Fibroblast of the aortic adventitia (primary cell): ENCODE data around the gene POLA1. TPM values are rescaled to one million over a fixed set of nuclear protein-coding genes. Genes with fewer than 3 reads are reported as not detected.

ENCODE experiments used
- DNase-seq: peaks from one replicate; pipeline ENCODE4 v3.0.0-alpha.2; 2010; ENCODE audit warnings: low read depth
- H3K4me3 ChIP-seq: 2 replicates; pipeline ENCODE4 v1.5.1; 2011; ENCODE audit warnings: low read depth, mild to moderate bottlenecking, control low read depth, low read length, moderate library complexity
- total RNA-seq: library from RNA; depleted of rRNA; stranded (reverse); fragments of >200 nt; gene quantifications from 2 replicates; pipeline ENCODE4 v1.2.3, GENCODE V29; 2012; ENCODE audit warnings: low replicate concordance
- TF ChIP-seq, protein P1 (sequence below): IDR thresholded peaks from 2 replicates; pipeline ENCODE4 v1.5.1; 2011; ENCODE audit warnings: mild to moderate bottlenecking, low read length, control low read depth, inconsistent platforms; ENCODE audit not compliant: insufficient read depth

Gene POLA1, protein sequence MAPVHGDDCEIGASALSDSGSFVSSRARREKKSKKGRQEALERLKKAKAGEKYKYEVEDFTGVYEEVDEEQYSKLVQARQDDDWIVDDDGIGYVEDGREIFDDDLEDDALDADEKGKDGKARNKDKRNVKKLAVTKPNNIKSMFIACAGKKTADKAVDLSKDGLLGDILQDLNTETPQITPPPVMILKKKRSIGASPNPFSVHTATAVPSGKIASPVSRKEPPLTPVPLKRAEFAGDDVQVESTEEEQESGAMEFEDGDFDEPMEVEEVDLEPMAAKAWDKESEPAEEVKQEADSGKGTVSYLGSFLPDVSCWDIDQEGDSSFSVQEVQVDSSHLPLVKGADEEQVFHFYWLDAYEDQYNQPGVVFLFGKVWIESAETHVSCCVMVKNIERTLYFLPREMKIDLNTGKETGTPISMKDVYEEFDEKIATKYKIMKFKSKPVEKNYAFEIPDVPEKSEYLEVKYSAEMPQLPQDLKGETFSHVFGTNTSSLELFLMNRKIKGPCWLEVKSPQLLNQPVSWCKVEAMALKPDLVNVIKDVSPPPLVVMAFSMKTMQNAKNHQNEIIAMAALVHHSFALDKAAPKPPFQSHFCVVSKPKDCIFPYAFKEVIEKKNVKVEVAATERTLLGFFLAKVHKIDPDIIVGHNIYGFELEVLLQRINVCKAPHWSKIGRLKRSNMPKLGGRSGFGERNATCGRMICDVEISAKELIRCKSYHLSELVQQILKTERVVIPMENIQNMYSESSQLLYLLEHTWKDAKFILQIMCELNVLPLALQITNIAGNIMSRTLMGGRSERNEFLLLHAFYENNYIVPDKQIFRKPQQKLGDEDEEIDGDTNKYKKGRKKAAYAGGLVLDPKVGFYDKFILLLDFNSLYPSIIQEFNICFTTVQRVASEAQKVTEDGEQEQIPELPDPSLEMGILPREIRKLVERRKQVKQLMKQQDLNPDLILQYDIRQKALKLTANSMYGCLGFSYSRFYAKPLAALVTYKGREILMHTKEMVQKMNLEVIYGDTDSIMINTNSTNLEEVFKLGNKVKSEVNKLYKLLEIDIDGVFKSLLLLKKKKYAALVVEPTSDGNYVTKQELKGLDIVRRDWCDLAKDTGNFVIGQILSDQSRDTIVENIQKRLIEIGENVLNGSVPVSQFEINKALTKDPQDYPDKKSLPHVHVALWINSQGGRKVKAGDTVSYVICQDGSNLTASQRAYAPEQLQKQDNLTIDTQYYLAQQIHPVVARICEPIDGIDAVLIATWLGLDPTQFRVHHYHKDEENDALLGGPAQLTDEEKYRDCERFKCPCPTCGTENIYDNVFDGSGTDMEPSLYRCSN (N-terminal part only)
- 9.2 and 24.9 TPM in 2 replicates for total RNA-seq

DNA sequence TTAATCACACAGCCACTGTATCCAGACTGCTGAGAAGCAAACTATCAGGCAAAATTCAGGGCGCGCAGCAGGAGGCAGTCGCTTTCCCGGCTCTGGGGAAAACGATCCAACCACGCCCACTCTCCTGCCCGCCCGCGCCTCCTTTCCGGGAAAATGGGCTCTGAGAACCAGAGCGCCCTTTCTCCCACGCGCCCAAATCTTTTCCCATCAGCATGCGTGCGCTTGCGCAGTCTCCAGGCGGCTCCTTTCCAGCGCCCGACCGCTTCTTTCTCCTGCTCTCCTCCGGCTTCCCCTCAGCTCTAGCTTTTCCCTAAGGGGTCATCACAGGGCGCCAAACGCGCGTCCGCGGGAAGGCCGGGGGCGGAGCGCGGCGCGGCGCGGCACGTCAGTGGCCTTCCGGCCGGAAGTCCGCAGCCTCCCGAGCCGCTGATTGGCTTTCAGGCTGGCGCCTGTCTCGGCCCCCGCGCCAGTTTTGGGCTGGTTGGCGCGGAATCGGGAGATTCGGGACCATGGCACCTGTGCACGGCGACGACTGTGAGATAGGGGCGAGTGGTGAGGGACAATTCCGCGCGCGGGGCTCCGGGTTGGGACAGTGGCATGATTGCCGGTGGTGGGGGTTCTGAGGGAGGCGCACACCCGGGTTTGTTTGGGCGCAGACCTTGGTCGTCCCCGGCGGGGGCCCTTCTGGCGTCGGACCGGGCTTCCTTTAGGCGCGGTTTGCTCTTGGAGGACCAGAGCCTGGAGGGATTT lies at the start of gene POLA1:
Gene POLA1 (plus strand): TSS at position 466 of the 750 bp plus-strand sequence. CDS start 44 bp downstream, at position 510.
- DNase-seq, result peak; percentile 96
- TF ChIP-seq, protein P1, sequence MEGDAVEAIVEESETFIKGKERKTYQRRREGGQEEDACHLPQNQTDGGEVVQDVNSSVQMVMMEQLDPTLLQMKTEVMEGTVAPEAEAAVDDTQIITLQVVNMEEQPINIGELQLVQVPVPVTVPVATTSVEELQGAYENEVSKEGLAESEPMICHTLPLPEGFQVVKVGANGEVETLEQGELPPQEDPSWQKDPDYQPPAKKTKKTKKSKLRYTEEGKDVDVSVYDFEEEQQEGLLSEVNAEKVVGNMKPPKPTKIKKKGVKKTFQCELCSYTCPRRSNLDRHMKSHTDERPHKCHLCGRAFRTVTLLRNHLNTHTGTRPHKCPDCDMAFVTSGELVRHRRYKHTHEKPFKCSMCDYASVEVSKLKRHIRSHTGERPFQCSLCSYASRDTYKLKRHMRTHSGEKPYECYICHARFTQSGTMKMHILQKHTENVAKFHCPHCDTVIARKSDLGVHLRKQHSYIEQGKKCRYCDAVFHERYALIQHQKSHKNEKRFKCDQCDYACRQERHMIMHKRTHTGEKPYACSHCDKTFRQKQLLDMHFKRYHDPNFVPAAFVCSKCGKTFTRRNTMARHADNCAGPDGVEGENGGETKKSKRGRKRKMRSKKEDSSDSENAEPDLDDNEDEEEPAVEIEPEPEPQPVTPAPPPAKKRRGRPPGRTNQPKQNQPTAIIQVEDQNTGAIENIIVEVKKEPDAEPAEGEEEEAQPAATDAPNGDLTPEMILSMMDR, result peak; percentile 43
- peak within 1 kb of the TSS; percentile 74 for H3K4me3 ChIP-seq

DNA sequence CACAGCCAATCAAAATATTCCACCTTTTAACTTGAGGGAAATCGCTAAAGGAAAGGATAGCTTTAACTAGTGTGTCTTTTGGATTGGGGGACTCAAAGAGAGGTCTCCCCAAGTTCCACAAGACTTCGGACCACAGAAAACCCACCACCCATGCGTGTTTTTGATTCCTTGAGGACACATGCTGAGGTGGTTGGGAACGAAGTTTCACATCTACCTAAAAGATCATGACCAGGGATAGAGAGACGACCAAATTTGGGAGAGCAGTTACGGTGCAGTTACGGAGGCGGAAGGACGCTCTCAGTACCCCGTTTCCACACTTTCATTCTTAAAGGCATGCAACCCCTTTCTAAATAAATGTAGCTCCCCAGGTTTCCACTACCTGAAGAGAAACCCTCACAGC lies 47.7 kb upstream of the POLA1 start:
- TF ChIP-seq, protein P1, result no peak
- no peak overlapping the region for H3K4me3 ChIP-seq
- no peak for DNase-seq

DNA sequence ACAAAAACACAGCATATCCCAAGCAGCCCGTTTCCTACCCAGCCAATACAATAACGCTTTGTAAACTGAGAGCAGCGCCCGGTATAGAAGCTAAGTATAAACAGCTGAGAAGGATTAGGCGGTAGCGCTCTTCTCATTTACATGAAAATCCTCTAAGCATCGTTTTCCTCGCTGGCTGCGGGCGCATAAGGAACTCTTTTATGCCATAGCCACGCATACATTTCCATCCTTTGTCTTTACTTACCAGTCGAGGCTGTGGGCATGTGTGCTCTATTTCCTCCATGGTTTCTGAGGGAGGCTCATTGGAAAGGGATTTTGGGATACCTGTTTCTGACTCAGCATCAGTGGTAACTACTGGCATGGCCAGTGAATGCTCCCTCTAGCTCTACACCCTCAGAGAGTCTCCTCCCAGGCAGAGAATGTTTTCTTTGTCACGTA lies 47.0 kb upstream of the POLA1 start:
- DNase-seq, result peak; percentile 5
- TF ChIP-seq, protein P1, result no peak
- no peak overlapping the region for H3K4me3 ChIP-seq

DNA sequence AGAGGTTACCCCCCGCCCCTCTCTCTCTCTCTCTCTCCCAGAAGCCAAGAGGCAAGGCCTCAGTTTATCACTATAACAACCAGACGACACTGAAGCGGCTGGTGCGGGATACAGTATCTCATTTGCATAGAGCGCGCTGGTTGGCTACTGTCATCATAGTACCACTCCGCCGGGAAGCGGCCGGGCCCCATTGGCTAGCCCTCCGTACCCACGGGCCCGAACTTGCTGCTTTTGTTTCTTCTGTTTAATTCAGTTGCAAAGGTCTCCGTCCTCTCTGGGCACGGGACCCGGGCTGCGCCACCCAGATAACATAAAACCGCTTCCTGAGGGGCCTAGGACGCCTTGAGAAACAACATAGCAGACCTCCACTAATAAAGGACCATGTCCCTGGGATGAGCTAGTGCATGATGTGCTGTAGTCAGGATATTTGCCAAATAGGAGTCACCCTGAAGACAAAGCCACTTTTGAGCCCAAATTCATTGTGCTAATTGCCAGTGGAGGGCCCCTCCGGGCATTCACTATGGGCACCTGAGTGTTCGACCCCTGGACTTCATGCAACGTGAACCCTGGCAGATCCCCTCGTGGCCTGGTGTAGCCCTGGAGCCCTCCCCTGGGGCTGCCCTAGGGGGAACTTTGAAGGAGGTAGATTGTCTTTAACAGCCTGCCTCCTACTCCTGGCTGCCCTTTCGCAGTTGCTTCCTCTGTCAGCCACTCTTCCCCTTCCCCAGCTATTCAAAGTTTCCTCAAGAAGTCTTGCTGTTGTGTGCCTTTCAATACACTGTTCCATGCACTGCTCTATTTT lies 46.3 kb upstream of the POLA1 start, which contains the start of gene PCYT1B:
Gene PCYT1B (minus strand): TSS at position 91 of the 802 bp plus-strand sequence. CDS start 242 bp downstream, outside the sequence.
- TF ChIP-seq, protein P1, result no peak
- H3K4me3 ChIP-seq, result no peak within 1 kb of the TSS
- peak; percentile 47 for DNase-seq

DNA sequence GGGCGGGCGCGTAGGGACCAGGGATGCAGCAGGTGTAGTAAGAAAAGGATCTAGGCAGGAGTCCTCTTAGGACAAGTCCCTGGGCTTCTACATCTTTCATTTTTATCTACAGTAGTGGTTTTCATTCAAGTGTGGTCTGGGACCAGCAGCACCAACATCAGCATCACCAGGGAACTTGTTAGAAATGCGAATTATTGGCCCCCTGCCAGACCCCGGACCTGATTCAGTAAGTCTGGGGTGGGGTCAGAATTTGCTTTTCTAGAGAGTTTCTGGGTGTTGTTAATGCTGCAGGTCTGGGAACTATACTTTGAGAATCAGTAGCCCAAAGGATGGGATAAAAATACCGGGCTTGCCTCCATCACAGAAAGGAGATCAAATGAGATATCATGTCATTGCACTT lies 45.2 kb upstream of the POLA1 start:
- DNase-seq, result no peak
- TF ChIP-seq, protein P1, result no peak
- no peak overlapping the region for H3K4me3 ChIP-seq
